ENCODE results near the gene FCF1.

DNA sequence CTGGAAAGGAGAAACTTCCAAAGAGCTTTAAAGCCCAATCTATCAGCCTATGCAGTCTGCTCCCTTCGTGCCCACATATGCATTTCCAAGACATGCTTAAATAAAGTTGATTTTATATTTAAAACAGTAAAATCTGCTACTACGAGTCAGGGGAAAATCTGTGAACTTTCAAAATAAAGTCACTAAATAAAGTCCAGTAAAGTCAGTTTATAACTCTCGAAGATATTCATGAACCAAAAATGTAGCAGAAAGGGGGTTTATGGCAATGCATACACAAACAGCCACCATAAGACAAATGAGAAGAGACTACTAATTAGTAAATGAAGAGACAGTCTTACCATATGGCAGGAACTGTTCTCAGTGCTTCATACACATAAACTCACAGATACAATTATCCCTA is 19.8 kb upstream of the FCF1 start:
- TF ChIP-seq, protein P1, sequence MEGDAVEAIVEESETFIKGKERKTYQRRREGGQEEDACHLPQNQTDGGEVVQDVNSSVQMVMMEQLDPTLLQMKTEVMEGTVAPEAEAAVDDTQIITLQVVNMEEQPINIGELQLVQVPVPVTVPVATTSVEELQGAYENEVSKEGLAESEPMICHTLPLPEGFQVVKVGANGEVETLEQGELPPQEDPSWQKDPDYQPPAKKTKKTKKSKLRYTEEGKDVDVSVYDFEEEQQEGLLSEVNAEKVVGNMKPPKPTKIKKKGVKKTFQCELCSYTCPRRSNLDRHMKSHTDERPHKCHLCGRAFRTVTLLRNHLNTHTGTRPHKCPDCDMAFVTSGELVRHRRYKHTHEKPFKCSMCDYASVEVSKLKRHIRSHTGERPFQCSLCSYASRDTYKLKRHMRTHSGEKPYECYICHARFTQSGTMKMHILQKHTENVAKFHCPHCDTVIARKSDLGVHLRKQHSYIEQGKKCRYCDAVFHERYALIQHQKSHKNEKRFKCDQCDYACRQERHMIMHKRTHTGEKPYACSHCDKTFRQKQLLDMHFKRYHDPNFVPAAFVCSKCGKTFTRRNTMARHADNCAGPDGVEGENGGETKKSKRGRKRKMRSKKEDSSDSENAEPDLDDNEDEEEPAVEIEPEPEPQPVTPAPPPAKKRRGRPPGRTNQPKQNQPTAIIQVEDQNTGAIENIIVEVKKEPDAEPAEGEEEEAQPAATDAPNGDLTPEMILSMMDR (IDR thresholded peaks at IDR 0.05): no peak
- TF ChIP-seq POLR2AphosphoS5 (IDR thresholded peaks at IDR 0.05) (no peak), POLR2A (IDR thresholded peaks at IDR 0.05) (no peak)
